Thyroid gland (tissue), 4 donors: ENCODE results near the gene RHBDL1. TPM values are rescaled to one million over a fixed set of nuclear protein-coding genes. Genes with fewer than 3 reads are reported as not detected.

ENCODE experiments used
- DNase-seq, 2 donors: peaks; one replicate each; pipeline ENCODE4 v3.0.0-alpha.2; 2019
- H3K27ac ChIP-seq, 3 donors: fragments of 200-600 bp; sonication (generic); 1 replicate in 2 of 3; 2 replicates in 1 of 3; pipeline ENCODE4 v1.5.1; 2016 to 2019; ENCODE audit warnings: mild to moderate bottlenecking in 1 of 3, moderate library complexity in 1 of 3
- H3K27me3 ChIP-seq: fragments of 200-600 bp; sonication (generic); one replicate; pipeline ENCODE4 v1.5.1; 2019
- H3K36me3 ChIP-seq, 2 donors: fragments of 200-600 bp; sonication (generic); one replicate each; pipeline ENCODE4 v1.5.1; 2016 to 2019
- H3K4me1 ChIP-seq, 2 donors: fragments of 200-600 bp; sonication (generic); one replicate each; pipeline ENCODE4 v1.5.1; 2017 to 2019
- H3K4me3 ChIP-seq, 3 donors: fragments of 200-600 bp; sonication (generic); replicated peaks in 1 of 3; 1 replicate in 2 of 3; 2 replicates in 1 of 3; pipeline ENCODE4 v1.5.1; 2016; ENCODE audit warnings: mild to moderate bottlenecking in 1 of 3
- H3K9me3 ChIP-seq: fragments of 200-600 bp; sonication (generic); one replicate; pipeline ENCODE4 v1.5.1; 2017
- CTCF ChIP-seq, 6 experiments: fragments of 200-600 bp in 3 of 6; fragments of 450-650 bp in 3 of 6; sonication (generic) in 3 of 6; IDR thresholded peaks; one replicate each; pipeline ENCODE4 v1.5.1; 2016 to 2019; ENCODE audit warnings: antibody characterized with exemption in 6 of 6, mild to moderate bottlenecking in 2 of 6, inconsistent platforms in 1 of 6, moderate library complexity in 1 of 6
- POLR2A ChIP-seq, 2 donors: fragments of 450-650 bp; IDR thresholded peaks; one replicate each; pipeline ENCODE4 v1.6.1; 2017; ENCODE audit warnings: antibody characterized with exemption in 2 of 2, mild to moderate bottlenecking in 2 of 2, moderate library complexity in 1 of 2
- WGBS, 2 donors: methylation state at CpG; one replicate each; pipeline ENCODE4 v1.1.5; 2017; 5-methylcytosine and 5-hydroxymethylcytosine counted together
- intact Hi-C: fragments of 100-400 bp; cut with DNase I; formaldehyde crosslinking; loops from one replicate; pipeline ENCODE4 v1.15.1; 2023
- total RNA-seq, 4 donors: library from RNA; depleted of rRNA; stranded (reverse); fragments of >200 nt; gene quantifications; one replicate each; pipeline ENCODE4 v1.2.3, GENCODE V29; 2016

The RHBDL1 gene
- total RNA-seq, 4 donors from 2014 or later: 0.27 to 0.63 (median 0.56) TPM; not detected in 1

GRCh38 chr16:674214-674881, 1.1 kb upstream of the RHBDL1 start:
- Histone ChIP-seq H3K4me1 (peaks cover 8 to 18% of the 10 kb centered on the region in 2 donors), H3K4me3 (no peak overlapping the region), H3K27me3 (no peaks in the 10 kb centered on the region), H3K9me3 (no peaks in the 10 kb centered on the region), H3K36me3 (peaks cover 33 to 43% of the 10 kb centered on the region in 2 donors), H3K27ac (no peak overlapping the region)
- WGBS, 2 donors: 83 to 88% methylated on average over 4 to 12 of the region's 22 CpGs
- intact Hi-C loops: no loop called here
- DNase-seq: no peak
- TF ChIP-seq POLR2A (IDR thresholded peaks at IDR 0.05): no peak
- TF ChIP-seq CTCF (IDR thresholded peaks at IDR 0.05): no peak

GRCh38 chr16:675884-676564, 553 bp downstream of the RHBDL1 start:
- no peak for DNase-seq
- WGBS, 2 donors: 57 to 61% methylated on average over 4 to 12 of the region's 25 CpGs
- Histone ChIP-seq H3K4me3 (no peak overlapping the region), H3K27ac (no peak overlapping the region), H3K4me1 (peaks cover 15 to 22% of the 10 kb centered on the region in 2 donors), H3K27me3 (no peaks in the 10 kb centered on the region), H3K36me3 (peaks cover 19 to 26% of the 10 kb centered on the region in 2 donors), H3K9me3 (no peaks in the 10 kb centered on the region)
- TF ChIP-seq CTCF (IDR thresholded peaks at IDR 0.05): no peak
- TF ChIP-seq POLR2A (IDR thresholded peaks at IDR 0.05): no peak
- intact Hi-C loops: no loop called here

- Histone ChIP-seq H3K27ac (no peak overlapping the region), H3K27me3 (no peaks in the 10 kb centered on the region), H3K36me3 (peaks cover 14 to 21% of the 10 kb centered on the region in 2 donors), H3K4me3 (no peak overlapping the region), H3K4me1 (peaks cover 20 to 27% of the 10 kb centered on the region in 2 donors), H3K9me3 (no peaks in the 10 kb centered on the region)
- DNase-seq: no peak
- intact Hi-C loops: no loop called here
- 85% methylated on average over 10 of the region's 21 CpGs; no CpG with 5 or more reads in 1 of the 2 donors for WGBS, 2 donors
- TF ChIP-seq CTCF (IDR thresholded peaks at IDR 0.05): no peak
- no peak for TF ChIP-seq POLR2A (IDR thresholded peaks at IDR 0.05)
Measured at GRCh38 chr16:676565-676902, 1.1 kb downstream of the RHBDL1 start.

GRCh38 chr16:676913-677312, 1.4 kb downstream of the RHBDL1 start:
- TF ChIP-seq CTCF (IDR thresholded peaks at IDR 0.05): no peak
- no peak for TF ChIP-seq POLR2A (IDR thresholded peaks at IDR 0.05)
- H3K4me3 ChIP-seq: no peak overlapping the region
- H3K9me3 ChIP-seq: no peaks in the 10 kb centered on the region
- H3K36me3 ChIP-seq: peaks cover 17 to 20% of the 10 kb centered on the region in 2 donors
- no peaks in the 10 kb centered on the region for H3K27me3 ChIP-seq
- H3K27ac ChIP-seq: no peak overlapping the region
- WGBS, 2 donors: 48 to 69% methylated on average over 12 to 14 of the region's 23 CpGs
- H3K4me1 ChIP-seq: peaks cover 21 to 31% of the 10 kb centered on the region in 2 donors
- intact Hi-C loops: no loop called here
- no peak for DNase-seq
